ENCODE data around the gene CLSTN3. TPM values are rescaled to one million over a fixed set of nuclear protein-coding genes. Genes with fewer than 3 reads are reported as not detected.

Gene CLSTN3
- total and polyA plus RNA-seq, 9 of the 15 experiments (the other 6 are each of a cell fraction or from before 2014, with no cell fraction given): 0.08 to 23.2 (median 11.0) TPM

GRCh38 chr12:7156259-7157197 lies 26.4 kb downstream of the CLSTN3 start:
- BruUV-seq (replicated peaks): no TSS peak
- no peak overlapping the region for H3K27ac ChIP-seq (ENCODE audit: extremely low read depth, low read depth, low read length)
- H3K4me2 ChIP-seq (ENCODE audit: insufficient read depth, low read length): no peak overlapping the region
- FAIRE-seq (no peak), DNase-seq (ENCODE audit: extremely low read depth in 1 of 4, low spot score in 3 of 4) (no peak), ATAC-seq (no peak)
- no peaks in the 10 kb centered on the region for H4K20me1 ChIP-seq (replicated peaks; ENCODE audit: control insufficient read depth, insufficient read depth, low read length)
- no peak overlapping the region for H3K4me3 ChIP-seq
- H2AFZ ChIP-seq (ENCODE audit: low read depth, low read length): no peak overlapping the region
- peaks cover 0 to 9% of the 10 kb centered on the region in 2 experiments; a peak in 2 of 5 replicates for H3K4me1 ChIP-seq (replicated peaks in 1 of 2; ENCODE audit: control insufficient read depth in 2 of 2, insufficient read depth in 2 of 2, low read length in 2 of 2)
- ChIA-PET CTCF (ENCODE audit: low intra/inter-chr PET ratio) (no interaction called here), POLR2A (interaction anchor here (0.6 kb wide), 1 partner anchor 17 kb away, joined by 4 read pairs; no protein-coding TSS in a partner anchor)
- intact Hi-C loops (cut with micrococcal nuclease): no loop called here
- no peak overlapping the region; a peak in 1 of 4 replicates for H3K9ac ChIP-seq (ENCODE audit: insufficient read depth in 1 of 2, low read depth in 2 of 2, low read length in 2 of 2)
- peaks cover 4% of the 10 kb centered on the region; the same call in 1 of the 3 replicates for H3K36me3 ChIP-seq (ENCODE audit: control insufficient read depth, insufficient read depth, low read length)
- H3K9me3 ChIP-seq (replicated peaks; ENCODE audit: control insufficient read depth, insufficient read depth, low read depth, low read length): no peaks in the 10 kb centered on the region
- no peaks in the 10 kb centered on the region for H3K27me3 ChIP-seq (ENCODE audit: control insufficient read depth in 2 of 2, insufficient read depth in 2 of 2, low read length in 2 of 2)
- in situ Hi-C loops (cut with MboI): no loop called here
- WGBS (ENCODE audit: insufficient coverage, low coverage, missing lambda C conversion rate): 65% methylated on average over 10 of the region's 24 CpGs
- TF ChIP-seq ADNP (tag; IDR thresholded peaks at IDR 0.05) (no peak), HDAC6 (IDR thresholded peaks at IDR 0.05; ENCODE audit: low read depth, low read length) (no peak), PHF20 (IDR thresholded peaks at IDR 0.05; ENCODE audit: partially characterized antibody) (no peak), ZNF239 (CRISPR knock-in tag; IDR thresholded peaks at IDR 0.05) (no peak)
- H3K9me1 ChIP-seq (ENCODE audit: control insufficient read depth, insufficient read depth, low read length): no peaks in the 10 kb centered on the region
- no peaks in the 10 kb centered on the region for H3K79me2 ChIP-seq (ENCODE audit: control insufficient read depth, insufficient read depth, low read length)

- 82% methylated on average over 9 of the region's 17 CpGs for WGBS (ENCODE audit: insufficient coverage, low coverage, missing lambda C conversion rate)
- CTCF ChIA-PET (ENCODE audit: low intra/inter-chr PET ratio): no interaction called here
- no peak overlapping the region; a peak in 1 of 4 replicates for H3K9ac ChIP-seq (ENCODE audit: insufficient read depth in 1 of 2, low read depth in 2 of 2, low read length in 2 of 2)
Measured at GRCh38 chr12:7157391-7157790, 27.2 kb downstream of the CLSTN3 start.

More at GRCh38 chr12:7157391-7157790, 27.2 kb downstream of the CLSTN3 start:
- Histone ChIP-seq H3K36me3 (ENCODE audit: control insufficient read depth, insufficient read depth, low read length) (peaks cover 3% of the 10 kb centered on the region; the same call in 1 of the 3 replicates), H2AFZ (ENCODE audit: low read depth, low read length) (no peak overlapping the region), H3K27ac (ENCODE audit: extremely low read depth, low read depth, low read length) (no peak overlapping the region), H3K4me1 (replicated peaks in 1 of 2; ENCODE audit: control insufficient read depth in 2 of 2, insufficient read depth in 2 of 2, low read length in 2 of 2) (peaks cover 0 to 9% of the 10 kb centered on the region in 2 experiments; a peak in 2 of 5 replicates), H3K27me3 (ENCODE audit: control insufficient read depth in 2 of 2, insufficient read depth in 2 of 2, low read length in 2 of 2) (no peaks in the 10 kb centered on the region), H3K79me2 (ENCODE audit: control insufficient read depth, insufficient read depth, low read length) (no peaks in the 10 kb centered on the region), H4K20me1 (replicated peaks; ENCODE audit: control insufficient read depth, insufficient read depth, low read length) (no peaks in the 10 kb centered on the region), H3K9me1 (ENCODE audit: control insufficient read depth, insufficient read depth, low read length) (no peaks in the 10 kb centered on the region), H3K4me2 (ENCODE audit: insufficient read depth, low read length) (no peak overlapping the region), H3K4me3 (no peak overlapping the region), H3K9me3 (replicated peaks; ENCODE audit: control insufficient read depth, insufficient read depth, low read depth, low read length) (no peaks in the 10 kb centered on the region)
- ATAC-seq: no peak
- DNase-seq (ENCODE audit: extremely low read depth in 1 of 4, low spot score in 3 of 4): no peak
- intact Hi-C loops (cut with micrococcal nuclease): no loop called here
- TF ChIP-seq ZNF445 (CRISPR knock-in tag; IDR thresholded peaks at IDR 0.05; ENCODE audit: low read depth): no peak
- no peak for TF ChIP-seq ZNF175 (CRISPR knock-in tag; IDR thresholded peaks at IDR 0.05; ENCODE audit: low read depth)
- TF ChIP-seq MCM2 (IDR thresholded peaks at IDR 0.05; ENCODE audit: low read depth): no peak
- no peak for TF ChIP-seq SRSF9 (IDR thresholded peaks at IDR 0.05; ENCODE audit: borderline replicate concordance, low read depth, low read length)
- TF ChIP-seq HNRNPH1 (optimal IDR thresholded peaks at IDR 0.05; ENCODE audit: low read depth, low read length): no peak
- TF ChIP-seq SRSF1 (IDR thresholded peaks at IDR 0.05; ENCODE audit: low read depth, low read length): no peak
- FAIRE-seq: no peak
- in situ Hi-C loops (cut with MboI): no loop called here
- POLR2A ChIA-PET: interaction anchor here (0.6 kb wide), 1 partner anchor 18 kb away, joined by 4 read pairs; no protein-coding TSS in a partner anchor
- BruUV-seq (replicated peaks): no TSS peak

Data from K562 (cell line).